Dedifferentiated amniotic fluid mesenchymal stem cell (primary cell): ENCODE results near the gene GMDS.
A peak's percentile ranks its signal among the peaks of the same experiment; 100 is the strongest.

Source experiments
- DNase-seq: peaks from one replicate; pipeline ENCODE4 v3.0.0-alpha.2; 2016; ENCODE audit errors: extremely low spot score

Gene GMDS

GRCh38 chr6:1613688-1614447 is 631.5 kb downstream of the GMDS start:
- no peak for DNase-seq

DNA sequence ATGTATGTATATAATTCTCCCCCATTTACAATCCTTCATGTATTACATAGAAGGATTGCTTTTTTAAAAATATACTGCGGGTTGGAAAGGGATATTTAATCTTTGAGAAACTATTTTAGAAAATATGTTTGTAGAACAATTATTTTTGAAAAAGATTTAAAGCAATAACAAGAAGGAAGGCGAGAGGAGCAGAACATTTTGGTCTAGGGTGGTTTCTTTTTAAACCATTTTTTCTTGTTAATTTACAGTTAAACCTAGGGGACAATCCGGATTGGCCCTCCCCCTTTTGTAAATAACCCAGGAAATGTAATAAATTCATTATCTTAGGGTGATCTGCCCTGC is 632.1 kb downstream of the GMDS start:
- no peak for DNase-seq

- DNase-seq: peak; percentile 51
These were observed 632.5 kb downstream of the GMDS start for GRCh38 chr6:1612974-1613306.

- DNase-seq: no peak
These were observed 633.0 kb downstream of the GMDS start for GRCh38 chr6:1612299-1612973.

DNA sequence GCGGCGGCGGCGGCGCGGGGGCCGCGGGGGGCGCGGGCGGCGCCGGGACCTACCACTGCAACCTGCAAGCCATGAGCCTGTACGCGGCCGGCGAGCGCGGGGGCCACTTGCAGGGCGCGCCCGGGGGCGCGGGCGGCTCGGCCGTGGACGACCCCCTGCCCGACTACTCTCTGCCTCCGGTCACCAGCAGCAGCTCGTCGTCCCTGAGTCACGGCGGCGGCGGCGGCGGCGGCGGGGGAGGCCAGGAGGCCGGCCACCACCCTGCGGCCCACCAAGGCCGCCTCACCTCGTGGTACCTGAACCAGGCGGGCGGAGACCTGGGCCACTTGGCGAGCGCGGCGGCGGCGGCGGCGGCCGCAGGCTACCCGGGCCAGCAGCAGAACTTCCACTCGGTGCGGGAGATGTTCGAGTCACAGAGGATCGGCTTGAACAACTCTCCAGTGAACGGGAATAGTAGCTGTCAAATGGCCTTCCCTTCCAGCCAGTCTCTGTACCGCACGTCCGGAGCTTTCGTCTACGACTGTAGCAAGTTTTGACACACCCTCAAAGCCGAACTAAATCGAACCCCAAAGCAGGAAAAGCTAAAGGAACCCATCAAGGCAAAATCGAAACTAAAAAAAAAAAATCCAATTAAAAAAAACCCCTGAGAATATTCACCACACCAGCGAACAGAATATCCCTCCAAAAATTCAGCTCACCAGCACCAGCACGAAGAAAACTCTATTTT is 633.7 kb downstream of the GMDS start:
- DNase-seq: no peak

GRCh38 chr6:1611322-1611571 is 634.2 kb downstream of the GMDS start:
- no peak for DNase-seq

- no peak for DNase-seq
These were observed 634.7 kb downstream of the GMDS start for GRCh38 chr6:1610497-1611321.

GRCh38 chr6:1609648-1610496 is 635.5 kb downstream of the GMDS start, which contains the start of gene FOXC1:
TSS of gene FOXC1 (plus strand) at chr6:1609915. CDS start at chr6:1610446, 531 bp downstream.
- peak; percentile 96 for DNase-seq

GRCh38 chr6:1609041-1609647 is 636.3 kb downstream of the GMDS start:
- no peak for DNase-seq

GRCh38 chr6:1608222-1609040 is 637.0 kb downstream of the GMDS start:
- DNase-seq: no peak

DNA sequence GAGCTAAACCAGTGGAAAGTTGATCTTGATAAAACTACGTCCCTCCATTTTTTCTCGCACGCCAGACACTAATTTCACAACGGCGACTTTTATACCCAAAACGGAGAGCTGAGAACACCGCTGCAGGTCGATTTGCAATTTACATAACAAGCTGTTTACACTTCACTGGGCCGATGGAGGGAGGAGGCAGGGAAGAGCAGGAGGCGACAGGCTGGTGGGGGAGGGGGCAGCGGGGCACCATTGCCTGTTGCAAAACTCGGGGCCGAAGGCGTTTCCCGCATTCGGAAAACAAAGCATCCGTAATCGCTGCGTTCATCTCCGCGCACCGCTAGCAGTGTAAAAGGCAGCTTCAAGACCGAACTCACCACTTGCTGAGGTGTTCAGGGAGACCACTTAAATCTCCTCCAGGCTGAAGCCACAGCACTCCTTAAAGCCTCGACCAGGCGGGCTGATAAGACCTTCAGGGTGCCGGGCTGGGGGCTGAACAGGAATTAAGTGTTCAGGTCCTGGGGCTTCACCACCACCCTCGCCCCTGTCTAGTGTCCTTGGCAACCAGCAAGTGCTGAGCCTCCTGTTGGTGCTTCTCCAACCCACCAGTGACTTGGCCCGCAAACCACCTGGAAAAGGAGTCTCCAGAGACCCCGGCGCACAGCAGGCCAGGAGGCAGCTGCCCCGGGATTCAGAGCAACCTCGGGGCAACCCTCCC is 637.7 kb downstream of the GMDS start:
- DNase-seq: no peak

DNA sequence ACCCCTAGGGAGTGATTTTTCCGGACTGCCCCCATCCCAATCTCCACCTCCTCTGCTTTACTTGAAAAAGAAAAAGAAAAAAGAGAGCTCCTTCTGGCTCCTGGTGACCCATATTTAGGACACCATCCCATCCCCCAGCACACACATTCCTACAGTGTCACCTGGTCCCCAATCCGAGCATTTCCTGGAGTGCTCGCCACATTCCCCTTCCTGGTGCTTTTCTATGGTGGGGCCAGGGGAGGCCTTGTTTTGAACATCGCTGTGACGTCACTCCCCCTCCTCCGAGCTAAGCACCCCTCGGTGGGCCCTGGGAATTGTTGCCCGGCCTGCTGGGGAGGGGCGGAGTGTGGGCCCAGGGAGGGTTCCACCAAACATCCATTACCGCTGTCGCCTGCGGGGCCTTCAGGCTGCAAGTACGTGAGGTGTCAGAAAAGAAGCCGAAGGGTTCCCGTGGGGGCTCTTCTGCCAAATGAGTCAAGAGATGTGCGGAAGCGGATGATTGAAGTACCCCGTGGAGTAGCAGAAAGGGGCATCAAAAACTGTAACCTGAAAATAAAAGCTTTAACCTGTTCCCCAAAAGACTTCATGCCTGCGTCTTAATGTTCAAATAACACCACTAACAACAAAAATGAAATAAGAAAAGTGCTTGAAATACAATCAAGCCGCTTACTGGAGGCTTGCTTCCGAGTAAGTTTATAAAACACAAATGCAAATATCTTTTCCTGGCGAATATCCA is 638.5 kb downstream of the GMDS start:
- DNase-seq: no peak

GRCh38 chr6:1605893-1606779 is 639.3 kb downstream of the GMDS start:
- no peak for DNase-seq

DNA sequence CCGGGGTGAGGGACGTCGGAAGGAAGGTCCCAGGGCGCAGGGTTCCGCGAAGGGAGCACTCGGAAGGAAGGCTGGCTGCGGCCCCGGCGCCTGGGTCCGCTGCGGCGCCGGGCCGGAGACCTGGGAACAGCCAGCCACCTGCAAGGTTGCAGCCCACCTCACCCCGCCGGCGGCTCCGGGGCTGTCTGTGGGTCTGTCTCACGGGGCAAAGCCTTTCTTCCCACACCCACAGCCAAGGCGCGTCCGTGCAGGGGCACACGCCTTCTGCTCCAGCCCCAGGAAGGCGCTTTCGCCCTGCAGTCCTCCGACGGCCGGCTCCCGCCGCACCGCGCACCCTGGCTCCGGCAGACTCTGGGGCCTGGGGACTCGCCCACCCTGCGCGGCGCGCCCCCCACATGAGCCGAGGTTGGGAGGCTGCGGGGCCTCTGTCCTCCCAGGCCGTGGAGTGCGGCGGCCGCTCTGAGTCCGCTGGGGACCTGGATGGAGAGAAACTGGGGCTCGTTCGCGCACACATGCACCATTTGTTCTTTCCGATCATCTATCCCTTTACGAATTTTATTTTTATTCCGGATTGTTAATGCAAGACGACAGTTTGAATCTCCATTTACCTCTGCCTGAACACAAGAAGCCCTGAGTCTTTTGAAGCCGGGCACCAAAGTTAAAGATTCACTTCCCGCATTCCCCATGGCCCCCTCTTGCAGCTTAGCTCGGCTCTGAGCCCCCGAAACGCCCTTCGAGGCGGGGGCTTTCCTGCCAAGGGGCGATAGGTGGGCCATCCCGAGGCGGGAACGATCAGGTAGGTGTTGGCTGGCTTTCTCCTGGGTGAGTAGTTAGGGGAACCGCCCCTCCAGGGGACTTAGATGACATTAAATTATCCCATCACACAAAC is 640.2 kb downstream of the GMDS start:
- DNase-seq: no peak

GRCh38 chr6:1604158-1605003 is 641.0 kb downstream of the GMDS start:
- peak; percentile 32 for DNase-seq

DNA sequence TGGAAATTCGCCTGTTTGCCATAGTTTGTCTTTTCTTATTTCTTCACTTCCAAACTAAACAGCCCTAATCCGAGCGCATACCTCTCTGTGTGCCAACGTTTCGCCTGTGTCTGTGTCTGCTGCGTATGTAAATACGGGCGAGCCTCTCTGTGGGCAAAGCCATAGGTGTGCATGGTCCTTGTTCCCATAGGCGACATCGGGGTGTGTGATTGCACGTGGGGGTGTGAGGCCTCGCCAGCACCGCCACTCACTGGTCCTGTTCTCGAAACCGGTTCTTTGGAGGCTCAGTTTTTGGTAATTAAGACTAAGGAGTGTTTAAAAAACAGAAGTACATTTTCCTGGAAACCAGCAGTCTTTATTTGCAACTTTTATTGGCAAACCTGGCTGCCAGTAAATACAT is 641.7 kb downstream of the GMDS start:
- no peak for DNase-seq
